ENCODE results near the gene CAMK1D.

Gene CAMK1D

DNA sequence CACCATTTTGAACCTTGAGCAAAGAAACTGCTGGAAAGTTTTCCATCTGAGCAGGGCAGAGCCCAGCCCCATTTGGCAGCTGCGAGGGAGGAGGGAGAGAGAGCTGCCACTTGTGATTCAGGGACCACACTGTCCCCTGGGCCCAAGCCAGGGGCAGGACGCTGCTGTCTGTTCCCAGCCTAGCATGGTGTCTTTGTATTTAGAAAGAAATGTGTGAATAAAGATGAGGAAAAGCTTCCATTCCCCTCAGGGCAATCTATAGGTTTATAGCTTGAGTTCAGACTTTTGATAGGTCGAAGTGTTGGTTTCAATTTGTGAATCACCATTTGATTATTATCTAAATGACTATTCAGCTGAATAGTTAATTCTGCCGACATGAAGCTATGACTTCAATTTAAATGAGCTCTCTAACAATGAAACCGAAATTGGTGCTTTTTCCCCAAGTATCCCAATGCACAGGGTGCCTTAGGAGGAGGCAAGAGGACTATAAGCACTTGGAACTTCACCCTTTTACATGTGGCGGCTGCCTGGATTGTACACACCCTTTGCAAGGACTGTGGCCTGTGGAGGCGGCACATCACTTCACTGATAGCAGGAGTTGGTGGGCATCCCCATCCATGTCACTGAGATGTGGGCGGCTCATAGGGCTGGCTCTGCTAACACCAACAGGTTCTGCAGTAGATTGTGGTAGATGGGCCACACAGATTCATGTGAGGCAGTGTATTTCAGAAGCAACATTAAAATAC lies 428.7 kb downstream of the CAMK1D start:
- ATAC-seq: no peak
- TF ChIP-seq ARNTL (CRISPR knock-in tag; IDR thresholded peaks at IDR 0.05; ENCODE audit: borderline replicate concordance, low read depth) (no peak), ZFP3 (CRISPR knock-in tag; IDR thresholded peaks at IDR 0.05) (no peak), BACH2 (CRISPR knock-in tag; IDR thresholded peaks at IDR 0.05; ENCODE audit: borderline replicate concordance) (no peak), PPARA (CRISPR knock-in tag; IDR thresholded peaks at IDR 0.05; ENCODE audit: borderline replicate concordance) (no peak), ZNF565 (CRISPR knock-in tag; conservative IDR thresholded peaks at IDR 0.05; ENCODE audit: low read depth) (no peak), RARB (CRISPR knock-in tag; IDR thresholded peaks at IDR 0.05) (no peak), TCF4 (CRISPR knock-in tag; IDR thresholded peaks at IDR 0.05; ENCODE audit: borderline replicate concordance) (no peak), ESRRG (CRISPR knock-in tag; IDR thresholded peaks at IDR 0.05) (no peak), POU6F1 (CRISPR knock-in tag; IDR thresholded peaks at IDR 0.05; ENCODE audit: borderline replicate concordance, low read depth) (no peak), CREB5 (CRISPR knock-in tag; IDR thresholded peaks at IDR 0.05; ENCODE audit: low read depth) (no peak), ISL1 (CRISPR knock-in tag; IDR thresholded peaks at IDR 0.05) (no peak), TOX (CRISPR knock-in tag; IDR thresholded peaks at IDR 0.05; ENCODE audit: borderline replicate concordance) (no peak), GLIS3 (CRISPR knock-in tag; IDR thresholded peaks at IDR 0.05) (no peak), TSHZ2 (CRISPR knock-in tag; IDR thresholded peaks at IDR 0.05) (no peak), PATZ1 (CRISPR knock-in tag; IDR thresholded peaks at IDR 0.05; ENCODE audit: borderline replicate concordance) (no peak)
- TF ChIP-seq, protein P1, sequence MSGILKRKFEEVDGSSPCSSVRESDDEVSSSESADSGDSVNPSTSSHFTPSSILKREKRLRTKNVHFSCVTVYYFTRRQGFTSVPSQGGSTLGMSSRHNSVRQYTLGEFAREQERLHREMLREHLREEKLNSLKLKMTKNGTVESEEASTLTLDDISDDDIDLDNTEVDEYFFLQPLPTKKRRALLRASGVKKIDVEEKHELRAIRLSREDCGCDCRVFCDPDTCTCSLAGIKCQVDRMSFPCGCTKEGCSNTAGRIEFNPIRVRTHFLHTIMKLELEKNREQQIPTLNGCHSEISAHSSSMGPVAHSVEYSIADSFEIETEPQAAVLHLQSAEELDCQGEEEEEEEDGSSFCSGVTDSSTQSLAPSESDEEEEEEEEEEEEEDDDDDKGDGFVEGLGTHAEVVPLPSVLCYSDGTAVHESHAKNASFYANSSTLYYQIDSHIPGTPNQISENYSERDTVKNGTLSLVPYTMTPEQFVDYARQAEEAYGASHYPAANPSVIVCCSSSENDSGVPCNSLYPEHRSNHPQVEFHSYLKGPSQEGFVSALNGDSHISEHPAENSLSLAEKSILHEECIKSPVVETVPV (CRISPR knock-in tag; IDR thresholded peaks at IDR 0.05): no peak

DNA sequence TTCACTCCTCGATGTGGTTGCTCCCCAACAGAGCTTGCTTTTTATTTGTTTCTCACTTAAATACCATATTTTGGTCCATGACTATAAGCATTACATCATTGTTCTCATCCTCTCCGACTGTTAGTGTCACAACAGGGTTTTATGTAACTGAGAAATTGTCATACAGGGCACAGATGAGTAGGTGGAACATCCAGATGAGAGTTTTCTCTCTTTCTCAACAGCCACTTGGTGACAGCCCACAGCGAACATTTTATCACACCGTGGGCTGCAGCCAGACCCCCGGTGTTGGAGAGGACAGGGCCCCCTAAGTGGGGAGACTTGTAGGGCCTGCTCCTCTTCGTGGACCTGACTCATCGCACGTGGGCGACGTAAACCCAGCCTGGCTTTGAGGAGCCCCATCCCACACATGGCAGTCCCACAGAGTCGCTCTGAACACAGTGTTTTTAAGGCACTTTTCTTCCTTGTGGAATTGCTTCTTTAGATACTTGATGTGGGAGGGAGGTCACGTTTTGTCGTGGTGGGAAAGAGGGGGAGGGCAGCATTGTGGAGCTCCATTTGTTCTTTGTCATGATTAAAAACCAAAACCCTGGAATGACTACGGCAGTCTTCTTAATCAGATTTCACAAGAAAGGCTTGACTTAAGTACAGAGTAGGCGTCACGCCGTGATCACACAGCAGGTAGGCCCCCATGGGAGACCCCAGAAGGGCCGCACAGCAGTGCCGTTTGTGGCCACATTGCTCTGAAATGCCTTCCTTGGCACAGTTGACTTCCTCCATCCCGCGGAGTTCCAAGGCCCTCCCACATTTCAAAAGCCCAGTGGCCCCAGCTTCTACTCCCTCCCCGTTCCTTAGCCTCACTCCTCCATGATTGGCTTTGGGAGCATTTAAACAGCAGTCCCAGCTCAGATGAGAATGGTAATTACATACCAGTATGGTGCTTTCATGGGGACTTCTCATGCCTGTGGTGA lies 431.6 kb downstream of the CAMK1D start:
- ATAC-seq: no peak
- TF ChIP-seq ZNF8 (CRISPR knock-in tag; IDR thresholded peaks at IDR 0.05): no peak
- TF ChIP-seq TOX (CRISPR knock-in tag; IDR thresholded peaks at IDR 0.05; ENCODE audit: borderline replicate concordance): no peak
- no peak for TF ChIP-seq ZNF70 (CRISPR knock-in tag; IDR thresholded peaks at IDR 0.05)
- no peak for TF ChIP-seq ZNF565 (CRISPR knock-in tag; conservative IDR thresholded peaks at IDR 0.05; ENCODE audit: low read depth)
- no peak for TF ChIP-seq CREB5 (CRISPR knock-in tag; IDR thresholded peaks at IDR 0.05; ENCODE audit: low read depth)
- TF ChIP-seq ZFP30 (CRISPR knock-in tag; IDR thresholded peaks at IDR 0.05): no peak
- TF ChIP-seq ESRRG (CRISPR knock-in tag; IDR thresholded peaks at IDR 0.05): no peak
- TF ChIP-seq ISL1 (CRISPR knock-in tag; IDR thresholded peaks at IDR 0.05): no peak
- no peak for TF ChIP-seq ZFP3 (CRISPR knock-in tag; IDR thresholded peaks at IDR 0.05)
- TF ChIP-seq ARNTL (CRISPR knock-in tag; IDR thresholded peaks at IDR 0.05; ENCODE audit: borderline replicate concordance, low read depth): no peak
- TF ChIP-seq POU6F1 (CRISPR knock-in tag; IDR thresholded peaks at IDR 0.05; ENCODE audit: borderline replicate concordance, low read depth): no peak
- no peak for TF ChIP-seq OSR1 (CRISPR knock-in tag; IDR thresholded peaks at IDR 0.05)
- TF ChIP-seq PPARA (CRISPR knock-in tag; IDR thresholded peaks at IDR 0.05; ENCODE audit: borderline replicate concordance): no peak
- TF ChIP-seq PATZ1 (CRISPR knock-in tag; IDR thresholded peaks at IDR 0.05; ENCODE audit: borderline replicate concordance): no peak

Data from SK-N-SH treated with all-trans-retinoic acid at 6 μM for 48 hours (cell line).